Measurements from ENCODE around the gene PIGS.
"Not testable (repeated sequence)": the region's sequence is repeated elsewhere in the genome, so short reads cannot be mapped to it uniquely, and the experiment has no call there.

Gene PIGS

GRCh38 chr17:28578246-28579195 lies 7.2 kb upstream of the PIGS start:
- DNase-seq (ENCODE audit: low read depth, low spot score), result no peak

GRCh38 chr17:28577466-28577824 lies 6.1 kb upstream of the PIGS start:
- DNase-seq (ENCODE audit: low read depth, low spot score), result no peak

GRCh38 chr17:28576758-28577465 lies 5.6 kb upstream of the PIGS start, which contains the start of gene ALDOC:
Gene ALDOC, minus strand, starts transcription at chr17:28576895. Its CDS starts 1,363 bp downstream, at chr17:28575532.
- DNase-seq (ENCODE audit: low read depth, low spot score), result peak; percentile 97

DNA sequence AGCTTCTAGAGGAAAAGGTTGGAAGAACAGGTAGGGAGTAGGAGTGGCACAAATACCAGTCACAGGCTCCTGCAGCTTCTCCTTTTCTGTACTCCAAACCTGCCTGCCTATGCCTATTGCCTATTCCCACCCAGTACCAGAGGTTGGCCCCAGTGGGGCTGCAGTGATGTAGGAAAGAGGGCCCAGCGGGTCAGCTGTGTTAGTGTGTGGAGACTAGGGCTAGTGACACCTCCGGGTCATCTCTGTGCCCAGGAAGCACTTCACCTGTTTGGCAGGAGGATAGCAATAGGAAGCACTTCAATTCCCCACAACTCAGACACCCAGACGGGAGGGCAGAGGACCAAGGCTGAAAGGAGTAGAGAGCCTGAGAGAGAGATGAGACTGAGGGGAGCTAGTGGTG lies 4.7 kb upstream of the PIGS start:
- not testable (repeated sequence) for DNase-seq (ENCODE audit: low read depth, low spot score)

DNA sequence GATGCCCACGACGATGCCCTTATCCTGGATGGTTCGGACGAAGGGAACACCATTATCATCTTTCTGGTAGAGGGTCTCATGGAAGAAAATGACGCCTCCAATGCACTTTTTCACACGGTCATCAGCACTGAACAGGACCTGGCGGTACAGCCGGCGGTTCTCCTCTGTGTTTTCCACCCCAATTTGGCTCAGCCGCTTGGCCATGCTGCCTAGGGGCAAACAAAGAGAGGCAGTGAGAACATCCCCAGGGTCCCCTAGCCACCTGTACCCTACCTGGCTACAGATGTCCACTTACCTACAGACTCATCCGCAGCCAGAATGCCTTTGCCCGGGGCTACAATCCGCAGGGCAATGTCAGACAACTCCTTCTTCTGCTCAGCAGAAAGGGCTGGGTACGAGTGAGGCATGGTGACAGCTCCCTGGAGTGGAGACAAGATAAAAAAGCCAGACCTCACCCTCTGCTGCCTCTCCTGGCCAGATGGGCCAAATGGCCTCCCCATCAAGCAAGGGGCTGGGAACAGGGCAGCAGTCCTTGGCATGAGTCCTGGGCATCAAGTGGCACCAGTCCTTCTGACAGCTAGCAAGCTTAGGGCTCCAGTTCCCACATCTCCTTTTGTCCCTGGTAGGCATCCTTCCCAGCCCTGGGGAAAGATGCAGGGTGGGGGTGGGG lies 3.9 kb upstream of the PIGS start:
- peak; percentile 31 for DNase-seq (ENCODE audit: low read depth, low spot score)

GRCh38 chr17:28574526-28574925 lies 3.2 kb upstream of the PIGS start:
- no peak for DNase-seq (ENCODE audit: low read depth, low spot score)

DNA sequence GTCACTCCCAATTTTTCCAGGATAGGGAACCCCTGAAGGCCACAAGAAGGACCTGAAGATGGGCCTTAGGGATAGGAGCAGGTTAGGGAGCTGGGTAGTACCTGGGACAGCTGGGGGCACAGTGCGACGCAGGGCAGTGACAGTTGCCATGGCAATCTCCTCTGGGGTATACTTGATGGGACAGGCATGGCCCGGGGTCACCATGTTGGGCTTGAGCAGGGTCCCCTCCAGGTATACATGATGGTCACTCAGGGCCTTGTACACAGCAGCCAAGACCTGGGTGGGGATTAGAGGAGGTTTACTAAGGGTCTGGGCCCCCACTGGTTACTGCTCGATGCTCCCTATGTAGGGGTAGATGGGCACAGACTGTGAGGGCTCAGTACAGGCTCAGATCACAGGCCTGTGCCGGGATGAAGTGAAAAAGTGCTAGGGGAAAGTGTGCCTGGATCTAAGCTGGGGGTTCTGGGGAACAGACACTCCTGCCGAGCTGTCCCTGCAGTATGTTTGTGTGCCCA lies 2.7 kb upstream of the PIGS start:
- DNase-seq (ENCODE audit: low read depth, low spot score), result no peak

- no peak for DNase-seq (ENCODE audit: low read depth, low spot score)
These were observed 2.2 kb upstream of the PIGS start for GRCh38 chr17:28573521-28573920.

DNA sequence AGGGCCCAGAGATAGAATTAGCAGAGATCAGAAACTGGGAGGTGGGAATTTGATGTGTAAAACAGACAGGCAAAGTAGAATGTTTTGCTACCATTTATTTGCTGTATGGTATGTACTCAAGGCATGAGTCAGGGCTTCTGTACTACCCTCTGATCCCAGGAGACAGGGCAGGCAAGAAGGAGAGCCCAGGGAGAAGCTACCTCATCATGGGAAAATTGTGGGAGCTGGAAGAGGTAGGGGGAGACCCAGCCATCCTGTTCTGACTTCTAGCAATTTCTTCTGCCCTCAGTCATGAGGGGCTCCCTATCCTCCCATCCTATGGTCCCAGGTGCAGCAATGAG lies 1.7 kb upstream of the PIGS start:
- no peak for DNase-seq (ENCODE audit: low read depth, low spot score)

DNA sequence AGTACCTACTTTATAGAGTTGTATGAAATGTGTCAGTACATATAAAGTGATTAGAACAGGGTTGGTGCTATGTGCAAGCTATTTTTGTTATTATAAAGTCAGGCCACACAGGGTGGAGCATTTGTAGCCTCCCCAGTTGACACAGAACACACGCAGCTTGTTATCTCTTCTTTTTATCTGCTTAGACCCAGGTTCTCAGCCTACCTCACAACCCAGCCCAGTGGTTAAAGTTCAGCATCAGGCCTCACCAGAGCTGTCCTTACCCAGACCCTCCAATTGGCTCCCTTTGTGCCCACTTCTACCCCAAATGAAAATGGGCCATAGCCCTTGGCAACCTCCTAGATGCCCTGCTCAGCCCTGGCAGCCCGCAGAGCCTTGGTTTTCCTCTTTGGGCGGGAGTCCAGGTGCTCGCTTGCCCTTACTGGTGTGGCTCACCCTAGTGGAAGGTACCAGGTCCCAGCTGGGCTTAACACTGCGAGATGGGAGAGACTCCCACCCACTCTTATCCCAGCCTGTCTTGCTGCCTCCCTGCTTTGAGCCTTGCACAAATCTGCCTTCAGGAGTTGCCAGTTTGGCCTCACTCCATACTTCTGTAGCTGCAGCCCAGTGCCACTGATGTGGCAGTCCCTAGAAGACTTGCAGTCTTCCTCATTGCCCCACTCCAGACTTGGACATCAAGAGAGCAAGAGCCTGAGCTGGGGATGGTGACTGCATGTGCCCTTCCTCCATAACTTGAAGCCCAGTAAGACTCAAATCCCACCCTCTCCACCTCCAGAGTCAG lies 1.1 kb upstream of the PIGS start:
- no peak for DNase-seq (ENCODE audit: low read depth, low spot score)

- DNase-seq (ENCODE audit: low read depth, low spot score), result peak; percentile 63
These were observed 486 bp downstream of the PIGS start for GRCh38 chr17:28570716-28571360.

GRCh38 chr17:28569446-28569845 lies 1.9 kb downstream of the PIGS start:
- no peak for DNase-seq (ENCODE audit: low read depth, low spot score)

GRCh38 chr17:28567604-28568003 lies 3.7 kb downstream of the PIGS start:
- DNase-seq (ENCODE audit: low read depth, low spot score), result no peak

DNA sequence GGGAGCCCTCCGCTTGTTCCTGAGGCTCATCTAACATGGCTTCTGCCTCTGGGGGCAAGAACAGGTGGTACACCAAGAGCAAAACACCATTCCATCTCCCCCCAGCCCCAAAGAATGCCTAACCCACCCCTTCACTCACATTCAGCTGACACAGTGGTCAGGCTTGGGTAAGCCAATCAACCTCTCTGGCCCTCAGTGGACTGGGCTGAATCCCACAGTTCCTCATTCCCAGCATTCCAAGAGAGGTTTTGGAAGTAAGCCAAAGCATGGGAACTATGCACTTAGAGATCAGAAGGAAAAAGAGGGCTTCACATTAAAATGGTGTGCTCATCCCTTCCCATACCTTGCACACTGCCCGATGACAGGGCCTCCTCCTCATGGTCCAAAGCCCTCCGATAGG lies 7.8 kb downstream of the PIGS start:
- DNase-seq (ENCODE audit: low read depth, low spot score), result peak; percentile 32

DNA sequence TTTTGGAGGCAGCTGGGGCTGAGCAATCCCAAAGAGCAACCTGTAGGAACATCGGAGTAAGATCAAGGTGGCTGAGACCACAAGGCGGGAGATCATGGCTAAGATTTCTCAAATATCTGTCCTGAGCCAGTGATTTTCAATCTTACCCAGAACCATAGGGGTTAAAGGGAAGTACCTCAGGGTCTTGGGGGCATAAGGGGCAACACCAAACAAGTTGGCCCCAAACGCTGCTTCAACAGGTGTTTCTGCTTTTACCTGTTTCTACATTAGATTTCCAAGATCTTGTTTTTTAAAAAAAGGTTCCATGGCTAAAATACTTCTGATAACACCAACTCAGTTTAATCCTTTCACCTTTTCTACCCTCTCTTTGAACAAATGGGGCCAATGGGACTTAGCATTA lies 16.3 kb downstream of the PIGS start:
- no peak for DNase-seq (ENCODE audit: low read depth, low spot score)

DNA sequence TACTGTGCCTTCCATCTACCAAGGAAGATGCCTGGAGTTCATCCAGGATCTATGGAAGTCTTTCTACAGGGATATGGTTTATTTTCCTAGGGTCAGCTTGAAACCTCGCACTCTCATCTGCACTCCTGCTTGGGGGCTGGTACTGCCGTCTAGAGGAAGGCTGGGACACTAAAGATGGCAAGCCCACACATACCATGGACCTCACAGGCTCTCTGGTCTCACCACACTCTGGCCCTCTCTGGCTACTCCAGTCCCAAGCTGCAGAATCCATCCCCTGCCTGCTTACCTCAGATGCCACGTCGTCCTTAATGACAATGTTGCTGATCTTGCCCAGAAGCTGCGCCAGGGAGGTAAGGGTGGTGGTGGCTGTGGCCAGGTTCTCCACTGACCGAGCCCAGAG lies 16.8 kb downstream of the PIGS start:
- DNase-seq (ENCODE audit: low read depth, low spot score), result no peak

DNA sequence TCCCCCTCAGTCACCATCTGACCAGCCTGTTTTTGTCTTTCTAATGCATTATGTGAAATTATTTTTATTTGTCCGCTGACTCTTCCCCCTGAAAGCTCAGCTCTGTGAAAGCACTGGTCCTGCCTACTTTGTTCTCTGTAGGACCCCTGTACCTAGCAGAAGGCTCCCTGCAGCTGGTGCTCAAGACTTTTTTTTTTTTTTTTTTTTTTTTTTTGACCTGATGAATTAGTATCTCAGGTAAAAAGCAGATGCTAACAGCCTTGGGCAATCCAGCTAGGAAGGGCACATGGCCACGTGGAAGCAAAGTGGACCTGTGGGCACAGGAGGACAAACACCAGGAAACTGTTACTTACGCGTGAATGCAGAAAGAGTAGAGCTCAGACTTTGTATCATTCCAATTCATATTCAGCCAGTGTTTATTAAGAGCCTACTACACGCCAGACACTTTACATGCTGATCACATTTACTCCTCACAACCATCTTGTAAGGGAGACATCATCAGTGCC lies 18.3 kb downstream of the PIGS start:
- DNase-seq (ENCODE audit: low read depth, low spot score), result no peak

GRCh38 chr17:28552176-28552999 lies 18.9 kb downstream of the PIGS start, which contains the start of gene UNC119:
Gene UNC119, minus strand, starts transcription at chr17:28552624. Its CDS starts 67 bp downstream, at chr17:28552557.
- peak; percentile 55 for DNase-seq (ENCODE audit: low read depth, low spot score)

DNA sequence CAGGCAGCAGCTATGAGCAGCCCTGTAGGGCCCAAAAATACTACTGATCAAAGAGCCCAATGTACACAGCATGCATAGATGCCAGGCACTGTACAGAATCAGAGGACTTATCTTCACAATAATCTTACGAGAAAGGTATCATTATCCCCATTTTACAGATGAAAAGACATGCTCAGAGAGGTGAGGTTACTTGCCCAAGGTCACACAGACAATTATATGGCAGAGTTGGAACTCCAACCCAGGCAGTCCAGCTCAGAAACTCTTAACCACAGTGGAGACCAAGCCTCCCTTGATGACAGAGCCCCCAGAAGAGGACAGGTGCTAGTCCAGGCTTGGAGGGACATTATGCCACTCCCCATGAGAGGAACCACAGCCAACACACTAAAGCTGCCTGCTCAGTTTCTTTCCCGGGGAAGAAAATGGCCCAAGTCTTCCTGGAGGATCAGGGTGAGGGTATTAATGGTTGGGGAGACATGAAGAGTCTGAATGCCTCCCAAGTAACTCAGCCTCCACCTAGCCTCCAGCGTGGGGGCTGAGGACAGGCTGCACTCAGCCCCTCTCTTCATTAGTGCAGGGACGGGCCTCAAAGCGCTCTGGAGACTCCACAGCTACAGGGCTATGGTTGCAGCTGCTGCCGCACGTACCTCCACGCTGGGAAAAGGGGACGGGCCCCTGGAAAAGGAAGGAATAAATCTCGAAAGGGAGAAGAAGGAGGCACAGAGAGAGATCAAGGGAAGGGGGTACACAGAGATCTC lies 19.7 kb downstream of the PIGS start:
- DNase-seq (ENCODE audit: low read depth, low spot score), result no peak
